RWPE1 (cell line): Measurements from ENCODE around the gene PDE4A.
A peak's percentile ranks its signal among the peaks of the same experiment; 100 is the strongest.
"Not testable (repeated sequence)": the region's sequence is repeated elsewhere in the genome, so short reads cannot be mapped to it uniquely, and the experiment has no call there.

Source experiments
- CTCF ChIA-PET: fragments of 350-600 bp; sonication (Branson Sonifier 250); formaldehyde crosslinking; extraction: SDS; loops from one replicate; lab custom pipeline; 2021; lab: Yijun Ruan, JAX
- POLR2A ChIA-PET: fragments of 400-600 bp; formaldehyde crosslinking; extraction: SDS; loops from one replicate; lab custom pipeline; 2020; ENCODE audit warnings: antibody characterized with exemption; ENCODE audit not compliant: low non-redundant PET; lab: Yijun Ruan, JAX
- DNase-seq: peaks from one replicate; pipeline ENCODE4 v3.0.0; 2012; ENCODE audit warnings: low spot score
- H3K27ac ChIP-seq: fragments of 450-650 bp; 2 replicates; pipeline ENCODE4 v1.5.1; 2017
- CTCF ChIP-seq: fragments of 450-650 bp; conservative IDR thresholded peaks from 2 replicates; pipeline ENCODE4 v1.5.1; 2017; ENCODE audit warnings: low read depth, mild to moderate bottlenecking

The PDE4A gene

GRCh38 chr19:10392120-10392519 is 28.2 kb upstream of the PDE4A start:
- POLR2A ChIA-PET, result no interaction called here
- CTCF ChIA-PET, result interaction anchor here (0.7 to 3.1 kb wide), 4 partner anchors 22 to 132 kb away, joined by 4 to 30 read pairs (median 14); partner anchors contain the start of genes ICAM1 and PDE4A

GRCh38 chr19:10393137-10393536 is 27.2 kb upstream of the PDE4A start:
- CTCF ChIA-PET, result interaction anchor here (3.1 kb wide), 1 partner anchor 122 kb away, joined by 30 read pairs; the partner anchor contains the start of gene ICAM1
- DNase-seq, result no peak
- peak overlapping the region; percentile 27; the same call in 1 of the 2 replicates for H3K27ac ChIP-seq
- no peak for TF ChIP-seq CTCF
- POLR2A ChIA-PET, result no interaction called here

More at GRCh38 chr19:10392120-10392519, 28.2 kb upstream of the PDE4A start:
- no peak for DNase-seq
- no peak for TF ChIP-seq CTCF
- H3K27ac ChIP-seq, result no peak overlapping the region

GRCh38 chr19:10395003-10395402 is 25.3 kb upstream of the PDE4A start:
- peak overlapping the region; percentile 27 for H3K27ac ChIP-seq
- ChIA-PET POLR2A (interaction anchor here (0.6 kb wide), 1 partner anchor 136 kb away, joined by 8 read pairs; no protein-coding TSS in a partner anchor), CTCF (interaction anchor here (0.7 to 0.9 kb wide), 2 partner anchors 21 to 67 kb away, joined by 3 read pairs; no protein-coding TSS in a partner anchor)
- TF ChIP-seq CTCF, result no peak
- no peak for DNase-seq

- TF ChIP-seq CTCF, result no peak
- H3K27ac ChIP-seq, result no peak overlapping the region
- CTCF ChIA-PET, result interaction anchor here (0.7 kb wide), 1 partner anchor 66 kb away, joined by 3 read pairs; no protein-coding TSS in a partner anchor
- POLR2A ChIA-PET, result no interaction called here
- DNase-seq, result no peak
Measured at GRCh38 chr19:10395436-10395835, 24.9 kb upstream of the PDE4A start.

GRCh38 chr19:10395917-10396316 is 24.4 kb upstream of the PDE4A start:
- CTCF ChIA-PET, result no interaction called here
- no peak for TF ChIP-seq CTCF
- POLR2A ChIA-PET, result no interaction called here
- DNase-seq, result no peak
- H3K27ac ChIP-seq, result no peak overlapping the region

- no peak for DNase-seq
- CTCF ChIA-PET, result interaction anchor here (0.7 to 1.6 kb wide), 3 partner anchors 10 to 133 kb away, joined by 3 to 4 read pairs (median 4); no protein-coding TSS in a partner anchor
- POLR2A ChIA-PET, result no interaction called here
- peak overlapping the region; percentile 14; the same call in 1 of the 2 replicates for H3K27ac ChIP-seq
- TF ChIP-seq CTCF, result no peak
Measured at GRCh38 chr19:10398819-10399218, 21.5 kb upstream of the PDE4A start.

GRCh38 chr19:10399340-10399739 is 21.0 kb upstream of the PDE4A start:
- peak overlapping the region; percentile 14; the same call in 1 of the 2 replicates for H3K27ac ChIP-seq
- CTCF ChIA-PET, result interaction anchor here (0.7 to 1.6 kb wide), 4 partner anchors 11 to 133 kb away, joined by 3 to 4 read pairs (median 4); no protein-coding TSS in a partner anchor
- DNase-seq, POLR2A ChIA-PET: not testable (repeated sequence)
